Measurements from ENCODE around the gene C2orf68.
"Not testable (repeated sequence)": the region's sequence is repeated elsewhere in the genome, so short reads cannot be mapped to it uniquely, and the experiment has no call there.

C2orf68 gene

GRCh38 chr2:85598594-85599340, 13.1 kb downstream of the C2orf68 start:
- no peak for TF ChIP-seq Cebpa-rat (IDR thresholded peaks at IDR 0.05)
- H3K4me2 ChIP-seq: peak overlapping the region in 1 of 11 experiments; percentile 7; a peak in 2 of 22 replicates
- H3K4me1 ChIP-seq: peaks cover 43 to 65% (median 53%) of the 10 kb centered on the region in 10 experiments
- peaks cover 30 to 47% (median 36%) of the 10 kb centered on the region in 11 experiments for H3K36me3 ChIP-seq
- H3K27ac ChIP-seq: no peak overlapping the region
- H3K4me3 ChIP-seq: no peak overlapping the region
- H3K9me3 ChIP-seq (replicated peaks in 1 of 11): no peaks in the 10 kb centered on the region
- H4K20me1 ChIP-seq: peaks cover 8 to 57% (median 26%) of the 10 kb centered on the region in 11 experiments; a peak in 15 of 22 replicates
- peak overlapping the region in 2 of 11 experiments; percentile 38 to 39; a peak in 4 of 22 replicates for H3K9ac ChIP-seq
- H3K27me3 ChIP-seq: no peaks in the 10 kb centered on the region

DNA sequence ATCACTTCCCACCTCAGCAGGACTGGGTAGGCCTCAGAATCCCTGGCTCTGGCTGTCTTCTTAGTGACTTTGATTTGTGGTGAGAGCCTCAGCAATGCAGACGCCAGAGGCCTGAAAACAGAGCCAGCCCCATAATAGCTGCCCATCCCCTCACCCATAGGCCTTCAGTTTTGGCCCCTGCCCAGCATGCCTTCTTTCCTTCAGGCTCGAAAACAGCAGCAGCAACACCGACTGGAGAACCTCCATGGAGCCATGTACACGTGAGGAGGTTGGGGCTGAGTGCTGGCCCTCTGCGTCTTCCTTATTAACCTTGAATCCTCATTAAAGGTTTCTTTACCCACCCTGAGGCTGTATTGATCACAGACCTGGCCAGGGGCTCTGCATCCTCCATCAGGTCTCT, 14.6 kb downstream of the C2orf68 start:
- peak overlapping the region in 9 of 10 experiments; percentile 83 to 95 (median 90); a peak in 11 of 20 replicates for H3K4me3 ChIP-seq
- H4K20me1 ChIP-seq: peaks cover 8 to 57% (median 26%) of the 10 kb centered on the region in 11 experiments; a peak in 15 of 22 replicates
- H3K4me1 ChIP-seq: peaks cover 36 to 71% (median 46%) of the 10 kb centered on the region in 10 experiments
- no peaks in the 10 kb centered on the region for H3K9me3 ChIP-seq (replicated peaks in 1 of 11)
- H3K4me2 ChIP-seq: peak overlapping the region in 10 of 11 experiments; percentile 93 to 99 (median 96); a peak in 21 of 22 replicates
- H3K27me3 ChIP-seq: no peaks in the 10 kb centered on the region
- H3K9ac ChIP-seq: peak overlapping the region; percentile 78 to 93 (median 90); a peak in 16 of 22 replicates
- peaks cover 30 to 59% (median 45%) of the 10 kb centered on the region in 11 experiments for H3K36me3 ChIP-seq
- TF ChIP-seq Cebpa-rat (IDR thresholded peaks at IDR 0.05): no peak
- peak overlapping the region in 1 of 11 experiments; percentile 89; a peak in 1 of 22 replicates for H3K27ac ChIP-seq

GRCh38 chr2:85596486-85597143, 15.3 kb downstream of the C2orf68 start:
- peaks cover 33 to 65% (median 51%) of the 10 kb centered on the region in 11 experiments for H3K36me3 ChIP-seq
- H3K9ac ChIP-seq: peak overlapping the region; percentile 78 to 93 (median 90)
- peak overlapping the region; percentile 83 to 95 (median 90) for H3K4me3 ChIP-seq
- H3K4me1 ChIP-seq: peaks cover 30 to 75% (median 41%) of the 10 kb centered on the region in 10 experiments
- peak overlapping the region in 10 of 11 experiments; percentile 73 to 93 (median 88); a peak in 15 of 22 replicates for H3K27ac ChIP-seq
- H4K20me1 ChIP-seq: peaks cover 8 to 54% (median 26%) of the 10 kb centered on the region in 11 experiments; a peak in 15 of 22 replicates
- H3K4me2 ChIP-seq: peak overlapping the region; percentile 89 to 99 (median 96)
- no peaks in the 10 kb centered on the region for H3K9me3 ChIP-seq (replicated peaks in 1 of 11)
- no peak for TF ChIP-seq Cebpa-rat (IDR thresholded peaks at IDR 0.05)
- H3K27me3 ChIP-seq: no peaks in the 10 kb centered on the region

GRCh38 chr2:85596026-85596333, 15.9 kb downstream of the C2orf68 start:
- no peak for TF ChIP-seq Cebpa-rat (IDR thresholded peaks at IDR 0.05)
- Histone ChIP-seq H3K9ac (peak overlapping the region; percentile 78 to 93 (median 90)), H3K27ac (peak overlapping the region; percentile 73 to 93 (median 86)), H3K36me3 (peaks cover 39 to 71% (median 50%) of the 10 kb centered on the region in 11 experiments), H3K9me3 (replicated peaks in 1 of 11) (no peaks in the 10 kb centered on the region), H3K4me3 (peak overlapping the region; percentile 83 to 95 (median 90)), H3K4me1 (peaks cover 27 to 75% (median 38%) of the 10 kb centered on the region in 10 experiments), H3K4me2 (peak overlapping the region; percentile 89 to 99 (median 96)), H3K27me3 (no peaks in the 10 kb centered on the region), H4K20me1 (peaks cover 8 to 48% (median 26%) of the 10 kb centered on the region in 11 experiments; a peak in 15 of 22 replicates)

DNA sequence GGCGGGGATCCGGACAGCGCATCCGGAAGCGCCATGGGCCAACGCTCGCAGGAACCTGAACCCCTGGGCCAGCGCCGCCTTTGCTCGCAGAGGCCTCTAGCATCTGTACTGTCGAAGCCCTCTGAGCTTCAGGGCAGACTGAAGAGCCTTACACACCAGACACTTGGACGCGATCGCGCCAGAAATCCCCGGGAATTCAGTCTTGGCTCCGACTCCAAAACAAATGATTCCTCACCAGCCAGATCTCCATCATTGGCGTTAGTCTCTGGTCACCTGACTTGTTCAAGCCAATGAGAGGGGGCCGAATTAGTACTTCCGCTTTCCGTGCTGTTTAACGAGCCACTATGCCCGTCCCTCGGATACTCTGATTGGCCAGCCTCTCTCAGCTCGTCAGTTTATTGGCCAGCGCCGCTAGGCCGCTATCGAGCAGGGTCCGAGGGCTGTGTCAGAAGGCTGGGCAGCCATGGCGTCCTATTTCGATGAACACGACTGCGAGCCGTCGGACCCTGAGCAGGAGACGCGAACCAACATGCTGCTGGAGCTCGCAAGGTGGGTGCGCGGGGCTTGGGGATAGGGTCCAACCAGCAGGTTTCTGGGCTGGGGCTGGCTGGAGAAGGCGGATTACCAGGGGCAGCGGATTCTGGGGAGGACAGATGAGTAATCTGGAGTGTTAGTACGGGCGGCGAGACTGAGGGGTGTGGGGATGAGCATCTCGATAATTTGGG, 16.4 kb downstream of the C2orf68 start, which contains the start of gene RNF181:
RNF181 (plus strand) TSS at position 445 of the 725 bp plus-strand sequence; CDS start at position 464, 19 bp downstream.
- Histone ChIP-seq H3K4me3 (peak within 1 kb of the TSS; percentile 83 to 95 (median 90)), H4K20me1 (peaks cover 8 to 43% (median 26%) of the 10 kb centered on the region in 11 experiments; a peak in 15 of 22 replicates), H3K9me3 (replicated peaks in 1 of 11) (no peaks in the 10 kb centered on the region), H3K27me3 (no peaks in the 10 kb centered on the region), H3K36me3 (peaks cover 40 to 69% (median 47%) of the 10 kb centered on the region in 11 experiments), H3K27ac (peak within 1 kb of the TSS; percentile 73 to 93 (median 86)), H3K4me2 (peak within 1 kb of the TSS; percentile 89 to 99 (median 96)), H3K4me1 (peaks cover 32 to 76% (median 42%) of the 10 kb centered on the region in 10 experiments), H3K9ac (peak within 1 kb of the TSS; percentile 78 to 93 (median 90))
- no peak for TF ChIP-seq Cebpa-rat (IDR thresholded peaks at IDR 0.05)

- Histone ChIP-seq H3K27me3 (no peaks in the 10 kb centered on the region), H3K4me3 (peak overlapping the region; percentile 83 to 95 (median 90)), H3K9ac (peak overlapping the region; percentile 78 to 93 (median 90)), H3K27ac (peak overlapping the region; percentile 73 to 93 (median 86)), H3K4me1 (peaks cover 38 to 81% (median 48%) of the 10 kb centered on the region in 10 experiments), H3K36me3 (peaks cover 38 to 62% (median 46%) of the 10 kb centered on the region in 11 experiments), H4K20me1 (peaks cover 5 to 36% (median 26%) of the 10 kb centered on the region in 11 experiments; a peak in 14 of 22 replicates), H3K4me2 (peak overlapping the region; percentile 84 to 99 (median 95)), H3K9me3 (replicated peaks in 1 of 11) (no peaks in the 10 kb centered on the region)
- TF ChIP-seq Cebpa-rat (IDR thresholded peaks at IDR 0.05): no peak
Observed at GRCh38 chr2:85594715-85595300, 17.1 kb downstream of the C2orf68 start.

GRCh38 chr2:85593023-85593422, 18.8 kb downstream of the C2orf68 start:
- no peaks in the 10 kb centered on the region for H3K27me3 ChIP-seq
- peak overlapping the region in 1 of 11 experiments; percentile 2; a peak in 1 of 22 replicates for H3K9ac ChIP-seq
- H3K4me3 ChIP-seq: no peak overlapping the region
- peaks cover 0 to 20% (median 14%) of the 10 kb centered on the region in 11 experiments; a peak in 11 of 22 replicates for H4K20me1 ChIP-seq
- no peaks in the 10 kb centered on the region for H3K9me3 ChIP-seq (replicated peaks in 1 of 11)
- H3K27ac ChIP-seq: no peak overlapping the region
- H3K36me3 ChIP-seq: peaks cover 20 to 48% (median 28%) of the 10 kb centered on the region in 11 experiments
- H3K4me2 ChIP-seq: no peak overlapping the region
- no peak for TF ChIP-seq Cebpa-rat (IDR thresholded peaks at IDR 0.05)
- H3K4me1 ChIP-seq: peaks cover 56 to 82% (median 64%) of the 10 kb centered on the region in 10 experiments

DNA sequence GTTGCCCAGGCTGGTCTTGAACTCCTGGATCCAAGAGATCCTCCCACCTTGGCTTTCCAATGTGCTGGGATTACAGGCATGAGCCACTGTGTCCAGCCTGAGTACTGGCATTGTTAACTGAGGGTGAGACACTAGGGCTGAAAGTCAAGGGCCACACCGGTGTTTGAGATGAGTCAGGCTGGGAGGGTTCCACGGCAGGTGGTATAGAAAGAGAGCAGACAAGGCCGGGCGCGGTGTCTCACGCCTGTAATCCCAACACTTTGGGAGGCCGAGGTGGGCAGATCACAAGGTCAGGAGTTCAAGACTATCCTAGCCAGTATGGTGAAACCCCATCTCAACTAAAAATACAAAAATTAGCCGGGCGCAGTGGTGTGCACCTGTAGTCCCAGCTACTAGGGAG, 19.6 kb downstream of the C2orf68 start:
- H3K27me3 ChIP-seq; H3K4me3 ChIP-seq; H3K9me3 ChIP-seq (replicated peaks in 1 of 11): not testable (repeated sequence)
- H3K9ac ChIP-seq: peak overlapping the region in 1 of 11 experiments; percentile 64; a peak in 1 of 22 replicates
- H4K20me1 ChIP-seq: peaks cover 0 to 16% (median 10%) of the 10 kb centered on the region in 11 experiments; a peak in 11 of 22 replicates
- H3K36me3 ChIP-seq: peaks cover 13 to 41% (median 22%) of the 10 kb centered on the region in 11 experiments
- peak overlapping the region in 2 of 11 experiments; percentile 89 to 97; a peak in 4 of 22 replicates for H3K4me2 ChIP-seq
- H3K27ac ChIP-seq: peak overlapping the region in 1 of 11 experiments; percentile 53; a peak in 2 of 22 replicates
- peaks cover 60 to 83% (median 68%) of the 10 kb centered on the region in 10 experiments for H3K4me1 ChIP-seq
